ENCODE data around the gene FBXO45.

FBXO45 gene

GRCh38 chr3:196528639-196529233 lies 39.7 kb upstream of the FBXO45 start:
- peak; percentile 73 for TF ChIP-seq CTCF (IDR thresholded peaks at IDR 0.05; ENCODE audit: insufficient read depth, low read length, poor library complexity, severe bottlenecking)
- TF ChIP-seq EZH2phosphoT487 (conservative IDR thresholded peaks at IDR 0.05; ENCODE audit: low read length) = no peak
- H2AFZ ChIP-seq (ENCODE audit: low read depth, low read length, severe bottlenecking) = peak overlapping the region; percentile 100
- no peaks in the 10 kb centered on the region for H3K9me2 ChIP-seq (replicated peaks; ENCODE audit: insufficient read depth, low read length)
- H4K20me1 ChIP-seq (ENCODE audit: low read depth, low read length) = no peaks in the 10 kb centered on the region
- H3K79me2 ChIP-seq (ENCODE audit: insufficient read depth, low read length) = no peaks in the 10 kb centered on the region
- H3K27ac ChIP-seq (ENCODE audit: low read depth, low read length) = no peak overlapping the region
- no peaks in the 10 kb centered on the region; the same call in 1 of the 2 replicates for H3F3A ChIP-seq (ENCODE audit: insufficient read depth)
- H3K27me3 ChIP-seq (ENCODE audit: low read length) = no peaks in the 10 kb centered on the region
- no peaks in the 10 kb centered on the region for H3K9me3 ChIP-seq (ENCODE audit: insufficient read depth, low read length)
- peak overlapping the region; percentile 62 for H3K4me3 ChIP-seq (ENCODE audit: insufficient read depth, low read length, poor library complexity, severe bottlenecking)
- H3K9ac ChIP-seq (ENCODE audit: low read length) = peak overlapping the region; percentile 64
- peak overlapping the region; percentile 93 for H3K4me2 ChIP-seq (ENCODE audit: low read depth, low read length, poor library complexity, severe bottlenecking)
- no peaks in the 10 kb centered on the region for H3K36me3 ChIP-seq (ENCODE audit: low read length)

- Histone ChIP-seq H3K9me2 (replicated peaks; ENCODE audit: insufficient read depth, low read length) (no peaks in the 10 kb centered on the region), H4K20me1 (ENCODE audit: low read depth, low read length) (no peaks in the 10 kb centered on the region), H3K4me3 (ENCODE audit: insufficient read depth, low read length, poor library complexity, severe bottlenecking) (no peak overlapping the region), H3K9me3 (ENCODE audit: insufficient read depth, low read length) (no peaks in the 10 kb centered on the region), H3F3A (ENCODE audit: insufficient read depth) (no peaks in the 10 kb centered on the region; the same call in 1 of the 2 replicates), H2AFZ (ENCODE audit: low read depth, low read length, severe bottlenecking) (no peak overlapping the region), H3K79me2 (ENCODE audit: insufficient read depth, low read length) (no peaks in the 10 kb centered on the region), H3K36me3 (ENCODE audit: low read length) (no peaks in the 10 kb centered on the region), H3K9ac (ENCODE audit: low read length) (no peak overlapping the region), H3K27ac (ENCODE audit: low read depth, low read length) (no peak overlapping the region), H3K4me2 (ENCODE audit: low read depth, low read length, poor library complexity, severe bottlenecking) (no peak overlapping the region), H3K27me3 (ENCODE audit: low read length) (no peaks in the 10 kb centered on the region)
- no peak for TF ChIP-seq EZH2phosphoT487 (conservative IDR thresholded peaks at IDR 0.05; ENCODE audit: low read length)
- TF ChIP-seq CTCF (IDR thresholded peaks at IDR 0.05; ENCODE audit: insufficient read depth, low read length, poor library complexity, severe bottlenecking) = no peak
Measured at GRCh38 chr3:196531418-196531817, 37.0 kb upstream of the FBXO45 start.

- Histone ChIP-seq H3K27me3 (ENCODE audit: low read length) (no peaks in the 10 kb centered on the region), H3K9me2 (replicated peaks; ENCODE audit: insufficient read depth, low read length) (no peaks in the 10 kb centered on the region), H3K9me3 (ENCODE audit: insufficient read depth, low read length) (no peaks in the 10 kb centered on the region), H4K20me1 (ENCODE audit: low read depth, low read length) (no peaks in the 10 kb centered on the region), H2AFZ (ENCODE audit: low read depth, low read length, severe bottlenecking) (no peak overlapping the region), H3K36me3 (ENCODE audit: low read length) (no peaks in the 10 kb centered on the region), H3K27ac (ENCODE audit: low read depth, low read length) (no peak overlapping the region), H3K4me3 (ENCODE audit: insufficient read depth, low read length, poor library complexity, severe bottlenecking) (no peak overlapping the region), H3K79me2 (ENCODE audit: insufficient read depth, low read length) (no peaks in the 10 kb centered on the region), H3K4me2 (ENCODE audit: low read depth, low read length, poor library complexity, severe bottlenecking) (no peak overlapping the region), H3F3A (ENCODE audit: insufficient read depth) (no peaks in the 10 kb centered on the region), H3K9ac (ENCODE audit: low read length) (no peak overlapping the region)
- TF ChIP-seq EZH2phosphoT487 (conservative IDR thresholded peaks at IDR 0.05; ENCODE audit: low read length) = no peak
- TF ChIP-seq CTCF (IDR thresholded peaks at IDR 0.05; ENCODE audit: insufficient read depth, low read length, poor library complexity, severe bottlenecking) = no peak
Measured at GRCh38 chr3:196533260-196533681, 35.2 kb upstream of the FBXO45 start.

Measured in SU-DHL-6 (cell line).